Measurements from ENCODE around the gene HMCN2. TPM values are rescaled to one million over a fixed set of nuclear protein-coding genes. Genes with fewer than 3 reads are reported as not detected.

HMCN2 gene
- total RNA-seq, 1 experiment from 2014 or later = 8.6 TPM

GRCh38 chr9:130297371-130297770, 31.8 kb downstream of the HMCN2 start:
- Histone ChIP-seq H3K14ac (ENCODE audit: insufficient read depth, low read length) (no peak overlapping the region), H3K9me3 (ENCODE audit: control insufficient read depth, low read depth, low read length) (no peaks in the 10 kb centered on the region), H4K8ac (replicated peaks; ENCODE audit: insufficient read length, low read depth, low read length) (no peak overlapping the region), H2AFZ (ENCODE audit: low read length) (no peak overlapping the region), H4K20me1 (ENCODE audit: control insufficient read depth, insufficient read depth, insufficient read length) (no peaks in the 10 kb centered on the region), H3K4me2 (ENCODE audit: insufficient read depth, insufficient read length, low read length) (no peak overlapping the region), H3K27me3 (ENCODE audit: insufficient read depth, low read length) (no peaks in the 10 kb centered on the region), H3K4me1 (ENCODE audit: insufficient read depth, low read length) (no peaks in the 10 kb centered on the region; the same call in 1 of the 2 replicates), H3K23ac (ENCODE audit: insufficient read length, low read depth, low read length) (no peak overlapping the region), H3K56ac (ENCODE audit: insufficient read length, low read depth, low read length) (no peak overlapping the region), H3K27ac (ENCODE audit: insufficient read length, low read depth, low read length) (no peak overlapping the region), H4K5ac (ENCODE audit: insufficient read length, low read depth, low read length) (no peak overlapping the region), H3K4ac (ENCODE audit: low read depth, low read length) (no peak overlapping the region), H2AK5ac (ENCODE audit: insufficient read length, low read length) (no peak overlapping the region), H3T11ph (ENCODE audit: low read length) (no peak overlapping the region), H3K79me1 (ENCODE audit: insufficient read depth, low read depth, low read length, poor library complexity, severe bottlenecking) (no peaks in the 10 kb centered on the region), H3K9ac (ENCODE audit: extremely low read depth, insufficient read length, low read length) (no peak overlapping the region), H3K79me2 (ENCODE audit: insufficient read depth, low read length) (no peaks in the 10 kb centered on the region), H2BK5ac (ENCODE audit: insufficient read length, low read length) (no peak overlapping the region), H2BK120ac (ENCODE audit: low read depth, low read length, poor library complexity, severe bottlenecking) (no peak overlapping the region), H2BK12ac (ENCODE audit: insufficient read length, low read depth, low read length) (no peak overlapping the region), H2BK20ac (ENCODE audit: low read depth, low read length, poor library complexity, severe bottlenecking) (no peak overlapping the region), H4K91ac (ENCODE audit: insufficient read length, low read depth, low read length) (no peak overlapping the region), H3K18ac (ENCODE audit: insufficient read length, low read depth, low read length) (no peak overlapping the region), H2BK15ac (ENCODE audit: low read depth, low read length) (no peak overlapping the region), H3K23me2 (ENCODE audit: insufficient read length, low read depth, low read length, poor library complexity, severe bottlenecking) (no peaks in the 10 kb centered on the region)
- WGBS (ENCODE audit: extremely low coverage, insufficient read length, low lambda C conversion rate) = no CpG with 5 or more reads among the region's 6 CpGs
- TF ChIP-seq, protein P1, sequence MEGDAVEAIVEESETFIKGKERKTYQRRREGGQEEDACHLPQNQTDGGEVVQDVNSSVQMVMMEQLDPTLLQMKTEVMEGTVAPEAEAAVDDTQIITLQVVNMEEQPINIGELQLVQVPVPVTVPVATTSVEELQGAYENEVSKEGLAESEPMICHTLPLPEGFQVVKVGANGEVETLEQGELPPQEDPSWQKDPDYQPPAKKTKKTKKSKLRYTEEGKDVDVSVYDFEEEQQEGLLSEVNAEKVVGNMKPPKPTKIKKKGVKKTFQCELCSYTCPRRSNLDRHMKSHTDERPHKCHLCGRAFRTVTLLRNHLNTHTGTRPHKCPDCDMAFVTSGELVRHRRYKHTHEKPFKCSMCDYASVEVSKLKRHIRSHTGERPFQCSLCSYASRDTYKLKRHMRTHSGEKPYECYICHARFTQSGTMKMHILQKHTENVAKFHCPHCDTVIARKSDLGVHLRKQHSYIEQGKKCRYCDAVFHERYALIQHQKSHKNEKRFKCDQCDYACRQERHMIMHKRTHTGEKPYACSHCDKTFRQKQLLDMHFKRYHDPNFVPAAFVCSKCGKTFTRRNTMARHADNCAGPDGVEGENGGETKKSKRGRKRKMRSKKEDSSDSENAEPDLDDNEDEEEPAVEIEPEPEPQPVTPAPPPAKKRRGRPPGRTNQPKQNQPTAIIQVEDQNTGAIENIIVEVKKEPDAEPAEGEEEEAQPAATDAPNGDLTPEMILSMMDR (conservative IDR thresholded peaks at IDR 0.05) = no peak
- H3K4me1 Mint-ChIP-seq = peaks cover 18 to 26% of the 10 kb centered on the region in 2 experiments
- no peak overlapping the region for H3K4me3 Mint-ChIP-seq
- H3K9me3 Mint-ChIP-seq = no peaks in the 10 kb centered on the region
- peaks cover 15 to 32% (median 16%) of the 10 kb centered on the region in 3 experiments for H3K36me3 Mint-ChIP-seq (ENCODE audit: insufficient read depth in 1 of 3, low read depth in 3 of 3)
- no peak for DNase-seq
- no peaks in the 10 kb centered on the region; the same call in 1 of the 2 replicates for H3K27me3 Mint-ChIP-seq (ENCODE audit: low read depth)
- no peak overlapping the region; a peak in 2 of 7 replicates for H3K27ac Mint-ChIP-seq

All from H9 (cell line).